SH-SY5Y (cell line): ENCODE results near the gene LRRTM3.

Source experiments
- GATA2 ChIP-seq: IDR thresholded peaks from 2 replicates; pipeline ENCODE4 v1.6.1; 2011; ENCODE audit warnings: mild to moderate bottlenecking, low read depth, low read length
- GATA3 ChIP-seq: IDR thresholded peaks from 2 replicates; pipeline ENCODE4 v1.6.1; 2011; ENCODE audit warnings: low read depth, mild to moderate bottlenecking, low read length, moderate library complexity

- TF ChIP-seq GATA2 (no peak), GATA3 (no peak)
These were observed 124.2 kb downstream of the LRRTM3 start for GRCh38 chr10:67049988-67050387.
